Stimulated activated CD8-positive, alpha-beta memory T cell treated with anti-CD3 and anti-CD28 coated beads, Interleukin-7, amount 100 ng/mL, for 24 hours (primary cell): Measurements from ENCODE around the gene TRIM2.

ENCODE experiments used
- DNase-seq: peaks from one replicate; pipeline ENCODE4 v3.0.0-alpha.2; 2020; ENCODE audit warnings: low read depth

The TRIM2 gene

DNA sequence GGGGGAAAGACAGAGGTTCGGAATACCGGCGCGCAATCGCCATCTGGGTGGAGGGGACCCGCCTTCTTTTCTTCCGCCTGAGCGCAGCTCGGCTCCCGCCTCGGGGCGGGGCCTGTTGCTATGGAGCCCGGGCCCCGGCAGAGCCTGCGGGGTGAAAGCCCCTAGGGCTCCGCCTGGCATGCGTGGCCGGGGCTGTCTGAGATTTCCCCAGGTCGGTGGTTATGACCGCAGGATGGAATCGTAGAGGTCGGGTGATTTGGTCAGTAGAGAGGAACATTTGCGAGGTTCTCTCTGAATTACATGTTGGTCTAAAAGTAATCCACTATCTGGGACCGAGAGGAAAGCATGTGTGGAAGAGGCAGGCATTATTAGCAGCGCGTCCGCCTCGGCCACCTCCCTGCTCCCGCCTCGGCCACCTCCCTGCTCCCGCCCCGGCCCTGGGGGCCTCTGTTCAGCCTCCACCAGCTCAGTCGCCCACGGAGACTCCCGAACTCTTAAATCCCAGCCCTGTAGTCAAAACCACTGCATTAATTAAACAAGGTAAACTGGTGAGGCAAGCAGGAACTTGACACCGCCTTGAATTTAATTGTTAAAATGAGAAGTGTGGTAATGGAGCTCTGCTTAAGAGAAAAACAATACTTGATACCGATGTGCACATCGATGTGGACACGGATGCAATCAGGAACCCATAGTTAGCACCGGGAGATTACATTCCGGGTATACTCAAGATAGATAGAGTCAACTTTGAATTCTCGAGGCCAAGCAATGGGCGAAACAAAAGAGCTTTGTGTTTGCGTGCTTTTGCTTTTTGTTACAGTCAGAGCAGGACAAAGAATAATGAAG is 45.2 kb downstream of the TRIM2 start:
- DNase-seq = peak; percentile 50

DNA sequence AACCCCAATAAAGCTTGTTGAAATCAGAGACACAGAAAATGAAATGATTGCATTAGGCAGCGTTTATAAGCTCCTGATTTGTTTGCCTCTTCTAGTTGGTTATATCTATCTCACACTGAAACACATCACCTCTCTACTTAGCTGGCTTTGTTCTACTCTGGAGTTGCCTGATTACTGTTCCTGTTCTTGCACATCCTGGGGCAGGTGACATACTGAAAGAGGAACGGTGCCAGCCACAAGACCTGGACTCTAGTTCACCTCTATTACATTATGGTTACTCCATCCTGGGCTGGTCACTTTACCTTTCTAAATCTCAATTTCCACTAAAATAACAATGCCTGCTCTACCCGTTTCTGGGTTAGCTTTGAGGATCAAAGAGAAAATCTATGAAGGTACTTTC is 47.9 kb downstream of the TRIM2 start:
- no peak for DNase-seq

DNA sequence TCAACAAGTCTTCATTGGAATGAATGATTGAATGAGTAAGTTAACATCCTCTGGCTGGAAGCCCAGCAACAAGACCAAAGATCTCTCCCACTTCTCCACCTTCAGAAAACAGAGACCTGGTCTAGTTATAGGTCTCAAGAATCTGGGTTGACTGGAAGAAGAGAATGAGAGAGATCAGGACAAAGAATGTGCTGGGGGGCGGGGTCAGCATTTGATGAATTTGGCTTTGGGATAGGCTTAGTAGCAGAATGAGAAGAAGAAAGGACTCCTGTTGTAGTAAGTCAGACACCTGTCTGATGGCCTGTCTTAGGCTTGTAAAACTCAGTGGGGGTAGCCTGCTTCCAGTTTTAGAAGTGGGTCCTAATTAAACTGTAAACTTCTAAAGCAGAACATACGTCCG is 51.0 kb downstream of the TRIM2 start:
- DNase-seq = no peak

DNA sequence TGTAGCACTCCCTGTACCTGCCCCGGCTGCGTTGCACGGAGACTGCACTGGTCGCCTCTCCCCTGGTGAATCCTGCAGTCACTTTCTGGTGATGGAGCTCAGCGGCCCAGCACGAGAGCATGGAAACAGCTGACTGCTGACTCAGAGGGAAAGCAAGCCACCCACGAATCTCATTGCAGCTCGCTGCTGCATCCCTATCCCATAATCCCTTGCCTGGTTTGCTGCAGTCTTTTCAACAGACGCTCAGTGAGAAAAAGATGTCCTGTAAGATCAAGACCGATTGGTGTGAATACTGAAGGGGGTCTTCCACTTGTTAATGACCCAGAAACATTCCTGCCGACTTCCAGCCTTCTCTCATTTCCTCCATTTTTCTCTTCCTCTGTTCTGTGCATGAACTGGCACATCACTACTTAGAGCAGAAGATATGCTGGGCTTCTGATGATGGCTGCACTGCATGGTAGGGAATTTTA is 52.9 kb downstream of the TRIM2 start:
- DNase-seq = no peak

- DNase-seq = no peak
Measured at GRCh38 chr4:153257991-153258390, 53.7 kb downstream of the TRIM2 start.

- DNase-seq = no peak
Measured at GRCh38 chr4:153258750-153259149, 54.5 kb downstream of the TRIM2 start.

DNA sequence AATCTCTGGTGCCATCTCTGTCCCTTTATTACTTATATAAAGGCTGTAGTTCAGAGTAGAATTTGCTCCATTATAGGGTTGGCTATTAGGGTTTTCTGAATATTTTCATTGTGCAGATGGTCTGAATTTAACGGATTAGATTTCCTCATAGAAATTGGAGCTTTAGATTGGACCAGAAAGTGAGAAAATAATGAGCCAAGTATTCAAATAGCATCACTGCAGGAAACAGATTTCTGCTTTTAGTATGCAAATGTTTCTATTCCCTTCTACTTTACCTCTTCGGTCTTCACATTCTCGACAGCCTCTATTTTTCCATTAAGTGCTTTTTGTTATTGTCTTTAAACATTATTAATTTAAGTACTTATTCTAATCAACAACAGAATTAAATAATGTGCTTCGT is 55.4 kb downstream of the TRIM2 start:
- DNase-seq = no peak

- DNase-seq = no peak
Measured at GRCh38 chr4:153260132-153260531, 55.9 kb downstream of the TRIM2 start.

DNA sequence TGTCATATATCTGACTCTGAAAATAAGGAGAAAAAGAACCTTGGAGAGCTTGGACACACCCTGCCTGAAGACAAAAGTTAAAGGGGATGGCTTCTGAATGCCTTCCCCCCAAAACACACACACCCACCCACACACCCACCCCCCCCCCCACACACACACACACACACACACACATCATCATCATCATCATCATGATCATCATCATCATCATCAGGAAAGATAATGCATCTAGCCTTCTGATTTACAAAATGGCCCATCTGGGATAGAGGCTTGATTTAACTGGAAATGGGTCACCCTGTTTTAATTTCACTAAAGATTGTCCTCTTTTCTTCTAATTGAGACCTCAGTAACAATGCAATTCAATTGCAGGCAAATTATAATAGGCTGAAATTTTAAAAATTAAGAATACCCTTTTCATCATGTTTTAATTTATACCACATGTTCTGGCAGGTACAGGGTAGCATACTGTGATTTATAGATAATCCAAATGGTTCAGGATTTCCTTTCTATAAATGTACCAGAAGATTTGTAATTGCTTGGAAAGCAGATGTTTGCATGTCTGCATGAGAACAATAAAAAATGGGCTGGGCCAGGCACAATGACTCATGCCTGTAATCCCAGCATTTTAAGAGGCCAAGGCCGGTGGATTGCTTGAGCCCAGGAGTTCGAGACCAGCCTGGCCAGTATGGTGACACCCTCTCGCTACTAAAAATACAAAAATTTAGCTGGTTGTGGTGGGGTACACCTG is 56.5 kb downstream of the TRIM2 start:
- DNase-seq = no peak

DNA sequence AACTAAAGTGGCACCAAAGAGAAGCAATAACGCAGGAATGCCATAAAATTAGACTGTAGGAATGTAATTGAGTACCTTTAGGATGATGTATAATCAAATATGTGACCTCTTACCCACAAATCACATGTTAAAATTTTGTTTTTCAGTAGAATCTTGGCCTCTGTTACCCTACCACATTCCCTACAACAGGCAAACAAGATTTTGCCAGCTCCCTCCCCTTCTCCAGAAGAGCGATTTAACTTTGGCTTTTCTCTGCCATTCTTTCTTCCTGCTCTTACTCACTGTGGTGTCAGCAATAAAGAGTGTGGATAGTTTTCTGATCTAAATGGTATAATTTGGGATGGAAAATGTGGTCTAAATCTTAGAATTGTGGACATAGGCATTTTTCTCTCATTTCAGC is 57.2 kb downstream of the TRIM2 start:
- DNase-seq = no peak

- DNase-seq = no peak
Measured at GRCh38 chr4:153261914-153262313, 57.7 kb downstream of the TRIM2 start.

DNA sequence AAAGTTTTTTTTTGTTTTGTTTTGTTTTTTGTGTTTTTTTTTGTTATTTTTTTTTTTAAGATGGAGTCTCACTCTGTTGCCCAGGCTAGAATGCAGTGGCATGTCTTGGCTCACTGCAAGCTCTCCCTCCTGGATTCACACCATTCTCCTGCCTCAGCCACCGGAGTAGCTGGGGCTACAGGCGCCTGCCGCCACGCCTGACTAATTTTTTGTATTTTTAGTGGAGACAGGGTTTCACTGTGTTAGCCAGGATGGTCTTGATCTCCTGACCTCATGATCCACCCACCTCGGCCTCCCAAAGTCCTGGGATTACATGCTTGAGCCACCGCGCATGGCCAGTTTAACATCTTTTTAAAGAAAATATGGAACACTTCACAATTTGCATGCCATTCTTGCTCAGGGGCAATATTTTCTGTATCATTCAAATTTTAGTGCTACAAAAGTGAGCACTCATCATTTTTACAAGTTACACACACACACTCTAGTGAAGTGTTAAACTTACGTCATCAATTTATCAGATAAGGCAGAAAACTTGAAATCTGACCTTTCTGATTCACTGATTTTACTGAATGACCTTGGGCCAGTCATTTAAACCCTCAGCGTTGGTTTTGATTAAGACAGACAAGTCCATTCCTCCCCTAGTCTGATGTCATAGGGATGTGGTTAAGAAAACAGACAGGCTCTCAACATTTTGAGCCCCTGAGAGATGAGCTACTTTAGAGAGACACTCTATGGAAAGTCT is 61.2 kb downstream of the TRIM2 start:
- no peak for DNase-seq

- DNase-seq = no peak
Measured at GRCh38 chr4:153266988-153267387, 62.7 kb downstream of the TRIM2 start.

DNA sequence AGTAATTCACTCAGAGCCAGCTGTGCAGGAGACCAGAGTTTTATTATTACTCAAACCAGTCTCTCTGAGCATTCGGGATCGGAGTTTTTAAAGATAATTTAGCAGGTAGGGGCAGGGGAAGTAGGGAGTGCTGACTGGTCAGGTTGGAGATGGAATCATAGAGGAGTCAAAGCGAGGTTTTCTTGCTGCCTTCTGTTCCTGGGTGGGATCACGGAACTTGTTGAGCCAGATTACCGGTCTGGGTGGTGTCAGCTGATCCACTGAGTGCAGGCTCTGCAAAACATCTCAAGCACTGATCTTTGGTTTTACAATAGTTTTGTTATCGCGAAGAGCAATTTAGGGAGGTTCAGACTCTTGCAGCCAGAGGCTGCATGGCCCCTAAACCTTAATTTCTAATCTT is 63.6 kb downstream of the TRIM2 start:
- DNase-seq = no peak

- no peak for DNase-seq
Measured at GRCh38 chr4:153268295-153268694, 64.1 kb downstream of the TRIM2 start.

DNA sequence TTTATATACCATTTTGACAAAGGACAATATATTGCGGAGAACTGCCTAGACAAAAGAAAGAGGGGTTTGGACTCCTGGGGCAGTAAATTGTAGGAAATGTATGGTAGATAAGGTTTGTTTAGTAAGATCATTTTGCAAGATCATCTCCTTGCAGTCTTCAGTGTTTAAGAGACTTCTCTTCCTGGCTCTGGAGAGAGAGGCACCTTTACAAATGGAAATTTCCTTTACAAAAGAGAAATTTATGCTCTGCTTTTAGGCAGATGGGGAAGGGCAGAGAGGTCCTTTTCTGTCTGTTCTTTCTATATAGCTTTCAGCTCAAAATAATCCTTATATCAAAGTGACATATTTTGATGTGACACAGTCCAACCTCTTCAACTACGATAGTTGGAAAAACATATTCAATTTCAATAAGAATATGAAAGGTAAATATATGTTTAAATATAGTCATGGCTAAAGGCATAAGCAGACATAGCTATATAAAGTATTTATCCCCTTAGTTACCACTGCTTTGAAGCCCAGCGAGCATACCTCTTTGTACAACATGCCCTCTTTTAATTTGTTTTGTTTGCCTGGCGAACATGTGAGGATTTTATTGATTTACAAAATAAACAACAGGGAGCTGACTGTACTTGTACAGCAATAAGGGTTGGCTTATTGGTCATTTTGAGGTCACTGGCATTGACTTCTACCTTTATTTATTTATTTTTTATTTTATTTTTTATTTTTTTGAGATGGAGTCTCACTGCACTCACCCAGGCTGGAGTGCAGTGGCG is 65.2 kb downstream of the TRIM2 start:
- DNase-seq = no peak

GRCh38 chr4:153270361-153270760 is 66.1 kb downstream of the TRIM2 start:
- no peak for DNase-seq

GRCh38 chr4:153271820-153272219 is 67.6 kb downstream of the TRIM2 start:
- DNase-seq = no peak

- DNase-seq = no peak
Measured at GRCh38 chr4:153273751-153274150, 69.5 kb downstream of the TRIM2 start.

GRCh38 chr4:153274967-153275366 is 70.7 kb downstream of the TRIM2 start:
- no peak for DNase-seq

GRCh38 chr4:153275380-153276276 is 71.4 kb downstream of the TRIM2 start:
- DNase-seq = no peak
